Liver (tissue), 9 donors: ENCODE measurements around the gene SHC3. TPM values are rescaled to one million over a fixed set of nuclear protein-coding genes. Genes with fewer than 3 reads are reported as not detected.

Experiments used
- DNase-seq: peaks from one replicate; pipeline ENCODE4 v3.0.0-alpha.2; 2017; ENCODE audit warnings: low spot score
- H3K27ac ChIP-seq, 2 donors: one replicate each; pipeline ENCODE4 v1.7.0; 2013; ENCODE audit warnings: inconsistent platforms in 2 of 2, low read length in 2 of 2, control low read depth in 1 of 2, low read depth in 1 of 2, mild to moderate bottlenecking in 1 of 2
- H3K27me3 ChIP-seq, 4 donors: one replicate each; pipeline versions ENCODE4 v1.6.1 to v1.7.0; 2013; ENCODE audit warnings: low read length in 3 of 4, inconsistent platforms in 1 of 4, mild to moderate bottlenecking in 1 of 4, moderate library complexity in 1 of 4; ENCODE audit not compliant: control insufficient read depth in 4 of 4, insufficient read depth in 4 of 4
- H3K36me3 ChIP-seq, 4 donors: one replicate each; pipeline versions ENCODE4 v1.6.1 to v1.7.0; 2013; ENCODE audit warnings: low read length in 3 of 4, mild to moderate bottlenecking in 3 of 4, low read depth in 1 of 4, moderate library complexity in 1 of 4; ENCODE audit not compliant: control insufficient read depth in 4 of 4, insufficient read depth in 3 of 4
- H3K4me1 ChIP-seq, 4 donors: one replicate each; pipeline versions ENCODE4 v1.6.1 to v1.7.0; 2013; ENCODE audit warnings: low read length in 3 of 4, mild to moderate bottlenecking in 3 of 4, moderate library complexity in 1 of 4; ENCODE audit not compliant: control insufficient read depth in 4 of 4, insufficient read depth in 4 of 4
- H3K4me3 ChIP-seq, 3 donors: one replicate each; pipeline versions ENCODE4 v1.6.1 to v1.7.0; 2013; ENCODE audit warnings: low read length in 3 of 3, control low read depth in 1 of 3, low read depth in 1 of 3, mild to moderate bottlenecking in 1 of 3
- H3K9ac ChIP-seq, 2 donors: one replicate each; pipeline ENCODE4 v1.7.0; 2013; ENCODE audit warnings: low read length in 2 of 2, mild to moderate bottlenecking in 2 of 2, moderate library complexity in 2 of 2, control low read depth in 1 of 2, low read depth in 1 of 2
- H3K9me3 ChIP-seq, 4 donors: one replicate each; pipeline versions ENCODE4 v1.6.1 to v1.7.0; 2013; ENCODE audit warnings: low read length in 3 of 4; ENCODE audit not compliant: control insufficient read depth in 4 of 4
- ATF3 ChIP-seq: IDR thresholded peaks from 2 replicates; pipeline ENCODE4 v1.6.1; 2016; ENCODE audit warnings: antibody characterized with exemption
- EGR1 ChIP-seq, 2 donors: IDR thresholded peaks; 2 replicates each; pipeline ENCODE4 v1.6.1; 2016 to 2018; ENCODE audit warnings: antibody characterized with exemption in 2 of 2, low read depth in 2 of 2
- FOXA1 ChIP-seq: IDR thresholded peaks from 2 replicates; pipeline ENCODE4 v1.6.1; 2016; ENCODE audit warnings: antibody characterized with exemption
- FOXA2 ChIP-seq: IDR thresholded peaks from 2 replicates; pipeline ENCODE4 v1.6.1; 2016; ENCODE audit warnings: antibody characterized with exemption
- GABPA ChIP-seq, 2 donors: IDR thresholded peaks in 1 of 2; conservative IDR thresholded peaks in 1 of 2; 2 replicates each; pipeline ENCODE4 v1.6.1; 2016; ENCODE audit warnings: antibody characterized with exemption in 2 of 2, mild to moderate bottlenecking in 1 of 2, moderate library complexity in 1 of 2
- HNF4A ChIP-seq, 2 donors: conservative IDR thresholded peaks; 2 replicates each; pipeline ENCODE4 v1.6.1; 2016; ENCODE audit warnings: antibody characterized with exemption in 2 of 2, mild to moderate bottlenecking in 2 of 2
- HNF4G ChIP-seq: IDR thresholded peaks from 2 replicates; pipeline ENCODE4 v1.6.1; 2016; ENCODE audit warnings: antibody characterized with exemption
- JUND ChIP-seq, 2 donors: IDR thresholded peaks; 2 replicates each; pipeline ENCODE4 v1.6.1; 2016; ENCODE audit warnings: antibody characterized with exemption in 2 of 2
- NR2F2 ChIP-seq: IDR thresholded peaks from 2 replicates; pipeline ENCODE4 v1.6.1; 2016; ENCODE audit warnings: antibody characterized with exemption
- RAD21 ChIP-seq, 2 donors: IDR thresholded peaks; 2 replicates each; pipeline ENCODE4 v1.6.1; 2016; ENCODE audit warnings: antibody characterized with exemption in 2 of 2, mild to moderate bottlenecking in 2 of 2
- RXRA ChIP-seq, 2 donors: IDR thresholded peaks; 2 replicates each; pipeline ENCODE4 v1.6.1; 2017 to 2018; ENCODE audit warnings: antibody characterized with exemption in 2 of 2, mild to moderate bottlenecking in 1 of 2
- SP1 ChIP-seq: IDR thresholded peaks from 2 replicates; pipeline ENCODE4 v1.6.1; 2018; ENCODE audit warnings: antibody characterized with exemption, mild to moderate bottlenecking
- TAF1 ChIP-seq: conservative IDR thresholded peaks from 2 replicates; pipeline ENCODE4 v1.6.1; 2016; ENCODE audit warnings: antibody characterized with exemption, mild to moderate bottlenecking
- YY1 ChIP-seq: IDR thresholded peaks from 2 replicates; pipeline ENCODE4 v1.6.1; 2016; ENCODE audit warnings: antibody characterized with exemption, mild to moderate bottlenecking
- WGBS: extraction: QIAGEN DNeasy Blood & Tissue Kit; methylation state at CpG from one replicate; pipeline ENCODE4 v1.1.7; 2013; 5-methylcytosine and 5-hydroxymethylcytosine counted together
- polyA plus RNA-seq, 2 donors: library from polyadenylated mRNA; stranded (reverse) in 1 of 2; unstranded in 1 of 2; fragments of 200-250 nt in 1 of 2; fragments of >200 nt in 1 of 2; fragmentation: Nextera tagmentation in 1 of 2; extraction: Ambion mirVana in 1 of 2; gene quantifications; one replicate each; pipeline versions ENCODE4 v1.2.1 to v1.2.3, GENCODE V29; 2013 to 2015
- total RNA-seq, 2 donors: library from RNA; depleted of rRNA; stranded (reverse); fragments of >200 nt; gene quantifications; one replicate each; pipeline ENCODE4 v1.2.3, GENCODE V29; 2014
- TF ChIP-seq, protein P1 (sequence below): IDR thresholded peaks from 2 replicates; pipeline ENCODE4 v1.6.1; 2016; ENCODE audit warnings: antibody characterized with exemption, mild to moderate bottlenecking
- TF ChIP-seq, protein P2 (sequence below): IDR thresholded peaks from 2 replicates; pipeline ENCODE4 v1.6.1; 2016; ENCODE audit warnings: antibody characterized with exemption
- TF ChIP-seq, protein P3 (sequence below): IDR thresholded peaks from 2 replicates; pipeline ENCODE4 v1.6.1; 2016; ENCODE audit warnings: antibody characterized with exemption
- TF ChIP-seq, protein P4 (sequence below): fragments of 150-350 bp; IDR thresholded peaks from 2 replicates; pipeline ENCODE4 v1.5.1; 2017; ENCODE audit warnings: improper control_type of control experiment, low read depth, low read length; ENCODE audit not compliant: missing input control
- donor health status: healthy.
- donor health status: healthy.
- donor health status: healthy.
- donor health status: healthy.
- donor health status: healthy.

SHC3 gene
- total and polyA plus RNA-seq, 4 donors: 0.03 to 0.08 (median 0.04) TPM

- TF ChIP-seq, protein P1, sequence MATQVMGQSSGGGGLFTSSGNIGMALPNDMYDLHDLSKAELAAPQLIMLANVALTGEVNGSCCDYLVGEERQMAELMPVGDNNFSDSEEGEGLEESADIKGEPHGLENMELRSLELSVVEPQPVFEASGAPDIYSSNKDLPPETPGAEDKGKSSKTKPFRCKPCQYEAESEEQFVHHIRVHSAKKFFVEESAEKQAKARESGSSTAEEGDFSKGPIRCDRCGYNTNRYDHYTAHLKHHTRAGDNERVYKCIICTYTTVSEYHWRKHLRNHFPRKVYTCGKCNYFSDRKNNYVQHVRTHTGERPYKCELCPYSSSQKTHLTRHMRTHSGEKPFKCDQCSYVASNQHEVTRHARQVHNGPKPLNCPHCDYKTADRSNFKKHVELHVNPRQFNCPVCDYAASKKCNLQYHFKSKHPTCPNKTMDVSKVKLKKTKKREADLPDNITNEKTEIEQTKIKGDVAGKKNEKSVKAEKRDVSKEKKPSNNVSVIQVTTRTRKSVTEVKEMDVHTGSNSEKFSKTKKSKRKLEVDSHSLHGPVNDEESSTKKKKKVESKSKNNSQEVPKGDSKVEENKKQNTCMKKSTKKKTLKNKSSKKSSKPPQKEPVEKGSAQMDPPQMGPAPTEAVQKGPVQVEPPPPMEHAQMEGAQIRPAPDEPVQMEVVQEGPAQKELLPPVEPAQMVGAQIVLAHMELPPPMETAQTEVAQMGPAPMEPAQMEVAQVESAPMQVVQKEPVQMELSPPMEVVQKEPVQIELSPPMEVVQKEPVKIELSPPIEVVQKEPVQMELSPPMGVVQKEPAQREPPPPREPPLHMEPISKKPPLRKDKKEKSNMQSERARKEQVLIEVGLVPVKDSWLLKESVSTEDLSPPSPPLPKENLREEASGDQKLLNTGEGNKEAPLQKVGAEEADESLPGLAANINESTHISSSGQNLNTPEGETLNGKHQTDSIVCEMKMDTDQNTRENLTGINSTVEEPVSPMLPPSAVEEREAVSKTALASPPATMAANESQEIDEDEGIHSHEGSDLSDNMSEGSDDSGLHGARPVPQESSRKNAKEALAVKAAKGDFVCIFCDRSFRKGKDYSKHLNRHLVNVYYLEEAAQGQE: no peak
- TF ChIP-seq SP1 (no peak), RXRA (IDR thresholded peaks at IDR 0.05) (no peak), HNF4G (no peak)
Observed at GRCh38 chr9:89032661-89033060, 146.0 kb downstream of the SHC3 start (continued).

- H3K4me1 ChIP-seq: no peaks in the 10 kb centered on the region
- no peak overlapping the region for H3K9ac ChIP-seq
- H3K9me3 ChIP-seq: peaks cover 0 to 19% (median 3%) of the 10 kb centered on the region in 4 donors
- no peak overlapping the region for H3K27ac ChIP-seq
- no peaks in the 10 kb centered on the region for H3K27me3 ChIP-seq
- DNase-seq: no peak
- WGBS: 84% methylated on average over 5 of the region's 5 CpGs
- H3K36me3 ChIP-seq: no peaks in the 10 kb centered on the region
- no peak overlapping the region for H3K4me3 ChIP-seq
- TF ChIP-seq, protein P1: no peak
- TF ChIP-seq EGR1 (IDR thresholded peaks at IDR 0.05; ENCODE audit: low read depth in 2 of 2): no peak
- no peak for TF ChIP-seq GABPA (IDR thresholded peaks at IDR 0.05 in 1 of 2, conservative IDR thresholded peaks at IDR 0.05 in 1 of 2)
- TF ChIP-seq FOXA1: no peak
- TF ChIP-seq TAF1: no peak
- TF ChIP-seq FOXA2: no peak
- TF ChIP-seq, protein P2, sequence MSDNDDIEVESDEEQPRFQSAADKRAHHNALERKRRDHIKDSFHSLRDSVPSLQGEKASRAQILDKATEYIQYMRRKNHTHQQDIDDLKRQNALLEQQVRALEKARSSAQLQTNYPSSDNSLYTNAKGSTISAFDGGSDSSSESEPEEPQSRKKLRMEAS: no peak
- TF ChIP-seq, protein P3, sequence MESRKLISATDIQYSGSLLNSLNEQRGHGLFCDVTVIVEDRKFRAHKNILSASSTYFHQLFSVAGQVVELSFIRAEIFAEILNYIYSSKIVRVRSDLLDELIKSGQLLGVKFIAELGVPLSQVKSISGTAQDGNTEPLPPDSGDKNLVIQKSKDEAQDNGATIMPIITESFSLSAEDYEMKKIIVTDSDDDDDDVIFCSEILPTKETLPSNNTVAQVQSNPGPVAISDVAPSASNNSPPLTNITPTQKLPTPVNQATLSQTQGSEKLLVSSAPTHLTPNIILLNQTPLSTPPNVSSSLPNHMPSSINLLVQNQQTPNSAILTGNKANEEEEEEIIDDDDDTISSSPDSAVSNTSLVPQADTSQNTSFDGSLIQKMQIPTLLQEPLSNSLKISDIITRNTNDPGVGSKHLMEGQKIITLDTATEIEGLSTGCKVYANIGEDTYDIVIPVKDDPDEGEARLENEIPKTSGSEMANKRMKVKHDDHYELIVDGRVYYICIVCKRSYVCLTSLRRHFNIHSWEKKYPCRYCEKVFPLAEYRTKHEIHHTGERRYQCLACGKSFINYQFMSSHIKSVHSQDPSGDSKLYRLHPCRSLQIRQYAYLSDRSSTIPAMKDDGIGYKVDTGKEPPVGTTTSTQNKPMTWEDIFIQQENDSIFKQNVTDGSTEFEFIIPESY: no peak
- TF ChIP-seq YY1: no peak
- TF ChIP-seq ATF3: no peak
- TF ChIP-seq HNF4A (conservative IDR thresholded peaks at IDR 0.05): no peak
- TF ChIP-seq NR2F2: no peak
- no peak for TF ChIP-seq HNF4G
- TF ChIP-seq, protein P4, sequence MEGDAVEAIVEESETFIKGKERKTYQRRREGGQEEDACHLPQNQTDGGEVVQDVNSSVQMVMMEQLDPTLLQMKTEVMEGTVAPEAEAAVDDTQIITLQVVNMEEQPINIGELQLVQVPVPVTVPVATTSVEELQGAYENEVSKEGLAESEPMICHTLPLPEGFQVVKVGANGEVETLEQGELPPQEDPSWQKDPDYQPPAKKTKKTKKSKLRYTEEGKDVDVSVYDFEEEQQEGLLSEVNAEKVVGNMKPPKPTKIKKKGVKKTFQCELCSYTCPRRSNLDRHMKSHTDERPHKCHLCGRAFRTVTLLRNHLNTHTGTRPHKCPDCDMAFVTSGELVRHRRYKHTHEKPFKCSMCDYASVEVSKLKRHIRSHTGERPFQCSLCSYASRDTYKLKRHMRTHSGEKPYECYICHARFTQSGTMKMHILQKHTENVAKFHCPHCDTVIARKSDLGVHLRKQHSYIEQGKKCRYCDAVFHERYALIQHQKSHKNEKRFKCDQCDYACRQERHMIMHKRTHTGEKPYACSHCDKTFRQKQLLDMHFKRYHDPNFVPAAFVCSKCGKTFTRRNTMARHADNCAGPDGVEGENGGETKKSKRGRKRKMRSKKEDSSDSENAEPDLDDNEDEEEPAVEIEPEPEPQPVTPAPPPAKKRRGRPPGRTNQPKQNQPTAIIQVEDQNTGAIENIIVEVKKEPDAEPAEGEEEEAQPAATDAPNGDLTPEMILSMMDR: no peak
- no peak for TF ChIP-seq JUND (IDR thresholded peaks at IDR 0.05)
- TF ChIP-seq RXRA (IDR thresholded peaks at IDR 0.05): no peak
- no peak for TF ChIP-seq SP1
- no peak for TF ChIP-seq RAD21 (IDR thresholded peaks at IDR 0.05)
Observed at GRCh38 chr9:89032173-89032572, 146.4 kb downstream of the SHC3 start.
